Measurements from ENCODE around the gene HS3ST4.

The HS3ST4 gene
- 0 reads per million in 2 experiments for total RNA-seq

DNA sequence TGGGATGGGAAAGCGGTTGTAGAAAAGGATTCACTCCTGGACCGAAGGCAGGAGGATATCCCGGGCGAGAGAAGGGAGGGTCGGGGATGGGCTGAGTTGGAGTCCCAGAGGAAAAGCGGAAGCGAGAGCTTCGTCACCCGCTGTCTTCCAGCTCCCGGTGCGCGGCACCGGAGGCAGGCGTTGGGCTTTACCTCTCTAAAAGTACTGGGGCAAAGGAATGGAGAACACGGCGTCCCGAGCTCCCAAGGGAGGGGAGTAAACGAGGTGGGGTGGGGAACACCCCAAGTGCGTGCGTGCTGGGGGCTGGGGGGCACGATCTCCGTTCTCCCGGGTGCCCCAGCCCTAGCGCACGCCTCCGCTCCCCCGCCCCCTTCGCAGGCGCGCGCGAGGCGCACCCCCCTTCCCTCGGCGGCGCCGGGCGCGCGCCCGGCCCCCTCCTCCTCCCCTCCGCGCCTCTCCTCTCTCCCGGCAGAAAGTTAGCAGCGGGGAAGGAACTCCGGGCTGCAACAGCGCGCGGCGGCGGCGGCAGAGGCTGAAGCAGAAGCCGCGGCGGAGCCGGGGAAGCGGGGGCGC lies at the start of gene HS3ST4:
HS3ST4 (plus strand) TSS at position 441 of the 573 bp plus-strand sequence.
- DNase-seq (ENCODE audit: low read depth) = no peak

DNA sequence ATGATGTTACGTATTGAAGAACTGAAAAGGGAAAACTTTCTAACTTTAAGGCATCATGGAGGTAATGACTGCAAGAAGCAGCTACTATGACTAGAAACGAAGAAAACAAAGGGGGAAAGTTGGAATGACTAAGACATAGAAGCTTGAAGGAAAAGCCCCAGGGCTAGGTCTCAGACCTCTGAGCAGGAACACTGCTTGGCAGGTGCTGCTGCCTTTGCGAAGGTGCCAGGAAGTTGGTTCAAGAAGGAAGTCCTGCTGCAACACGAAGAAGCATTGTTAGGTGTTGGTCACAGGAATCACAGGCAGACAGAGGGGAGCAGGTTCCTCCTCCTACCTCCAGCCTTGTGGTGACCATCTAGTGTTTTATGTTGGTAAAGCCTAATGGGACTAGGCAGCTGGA lies 48.1 kb upstream of the HS3ST4 start:
- no peak for DNase-seq (ENCODE audit: low read depth)

DNA sequence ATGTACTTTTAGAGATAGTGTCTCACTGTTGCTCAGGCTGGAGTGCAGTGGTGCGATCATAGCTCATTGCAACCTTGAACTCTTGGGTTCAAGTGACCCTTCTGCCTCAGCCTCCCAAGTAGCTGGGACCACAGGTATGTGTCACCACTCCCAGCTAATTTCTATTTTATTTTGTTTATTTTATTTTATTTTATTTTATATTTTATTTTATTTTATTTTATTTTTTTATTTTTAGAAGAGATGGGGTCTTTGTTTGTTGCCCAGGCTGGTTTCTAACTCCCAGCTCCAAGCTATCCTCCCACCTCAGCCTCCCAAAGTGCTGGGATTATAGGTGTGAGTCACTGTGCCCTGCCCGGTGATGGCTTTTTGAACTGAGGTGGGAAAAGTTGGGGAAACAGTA lies 35.1 kb upstream of the HS3ST4 start:
- no peak for DNase-seq (ENCODE audit: low read depth)

DNA sequence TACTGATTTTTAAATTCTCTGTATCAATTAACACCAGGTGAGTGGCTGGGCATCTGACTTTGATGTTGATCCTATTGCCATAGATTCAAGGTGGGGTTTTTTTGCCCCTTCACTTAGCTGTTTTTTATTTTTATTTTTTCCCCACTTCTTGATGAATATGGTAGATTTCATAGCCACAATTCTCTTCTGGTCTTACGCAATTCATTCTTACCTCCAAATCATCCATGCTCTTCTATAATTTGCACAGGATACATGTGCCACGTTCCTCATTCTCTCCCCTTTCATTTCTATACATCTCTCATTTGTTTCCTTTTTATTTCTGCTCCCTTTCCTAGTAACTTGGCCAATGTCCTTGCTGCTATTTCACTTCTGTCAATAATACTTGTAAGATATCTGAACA lies 14.9 kb upstream of the HS3ST4 start:
- no peak for DNase-seq (ENCODE audit: low read depth)

DNA sequence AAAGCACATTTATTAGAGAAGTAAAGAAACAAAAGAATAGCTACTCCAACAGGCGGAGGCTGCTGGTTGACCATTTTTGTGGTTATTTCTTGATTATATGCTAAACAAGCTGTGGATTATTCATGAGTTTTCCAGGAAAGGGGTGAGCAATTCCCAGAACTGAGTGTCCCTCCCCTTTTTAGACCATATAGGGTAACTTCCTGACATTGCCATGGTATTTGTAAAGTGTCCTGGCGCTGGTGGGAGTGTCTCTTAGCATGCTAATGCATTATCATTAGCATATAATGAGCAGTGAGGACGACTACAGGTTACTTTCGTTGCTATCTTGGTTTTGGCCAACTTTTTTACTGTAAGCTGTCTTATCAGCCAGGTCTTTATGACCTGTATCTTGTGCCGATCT lies 12.2 kb upstream of the HS3ST4 start:
- DNase-seq (ENCODE audit: low read depth) = no peak

DNA sequence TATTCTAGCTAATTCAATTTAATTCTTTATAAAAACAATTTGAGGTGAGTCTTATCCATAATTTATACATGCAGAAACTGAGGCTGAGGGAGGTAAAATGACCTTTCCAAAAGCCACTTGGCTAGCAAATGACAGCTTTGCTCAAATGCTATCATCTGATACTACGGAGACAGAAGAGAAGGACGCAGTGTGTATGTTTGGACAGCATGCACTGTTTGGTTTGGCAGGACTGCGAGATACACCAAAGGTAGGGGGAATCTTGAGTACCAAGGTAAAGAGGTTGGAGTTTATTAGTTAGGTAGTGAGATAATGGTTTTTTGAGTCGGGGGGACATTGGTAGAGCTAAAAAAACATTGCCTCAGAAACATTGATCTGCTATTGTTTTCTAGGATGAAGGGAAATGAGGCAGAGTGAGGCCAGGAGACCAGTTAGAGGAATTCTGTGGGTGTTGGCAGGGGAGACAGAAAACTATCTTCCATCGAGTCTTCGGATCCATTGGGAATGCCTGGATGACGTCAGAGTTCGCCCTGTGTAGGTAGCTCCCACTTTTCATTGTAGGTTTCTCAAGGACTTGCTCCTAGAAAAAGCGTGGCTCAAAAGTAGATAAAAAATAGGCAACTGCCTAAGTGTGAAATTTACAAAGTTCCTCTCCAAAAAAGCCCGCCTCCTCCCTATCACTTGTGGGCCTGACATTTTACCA lies 2.5 kb upstream of the HS3ST4 start:
- no peak for DNase-seq (ENCODE audit: low read depth)

DNA sequence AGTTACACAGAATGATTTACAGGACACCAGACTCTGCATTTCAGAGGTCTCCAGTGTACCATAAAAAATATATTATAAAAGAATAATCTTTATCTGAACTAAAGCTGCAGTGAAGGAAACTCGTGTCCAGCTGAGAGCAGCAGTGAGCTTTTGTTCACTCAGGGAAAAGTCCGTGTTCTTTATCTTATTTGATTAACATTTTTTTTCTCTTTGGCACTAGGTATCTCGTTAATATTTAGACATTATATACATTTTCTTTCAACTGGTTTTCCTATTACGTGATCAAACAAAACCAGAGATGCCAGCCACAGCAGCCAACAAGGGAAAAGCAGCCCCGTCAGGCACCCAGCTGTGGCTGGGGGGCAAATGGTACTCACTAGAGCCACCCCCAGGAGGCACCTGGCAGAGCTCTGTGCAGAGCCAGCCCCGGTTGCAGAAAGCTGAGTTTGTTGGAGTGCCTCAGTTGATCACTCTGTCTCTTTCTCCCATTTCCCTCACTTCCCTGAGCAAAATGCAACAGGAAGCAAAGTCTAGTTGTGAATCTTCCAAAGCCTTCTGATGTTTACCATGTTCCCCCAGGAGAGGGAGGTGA lies 1.1 kb upstream of the HS3ST4 start:
- DNase-seq (ENCODE audit: low read depth) = no peak

DNA sequence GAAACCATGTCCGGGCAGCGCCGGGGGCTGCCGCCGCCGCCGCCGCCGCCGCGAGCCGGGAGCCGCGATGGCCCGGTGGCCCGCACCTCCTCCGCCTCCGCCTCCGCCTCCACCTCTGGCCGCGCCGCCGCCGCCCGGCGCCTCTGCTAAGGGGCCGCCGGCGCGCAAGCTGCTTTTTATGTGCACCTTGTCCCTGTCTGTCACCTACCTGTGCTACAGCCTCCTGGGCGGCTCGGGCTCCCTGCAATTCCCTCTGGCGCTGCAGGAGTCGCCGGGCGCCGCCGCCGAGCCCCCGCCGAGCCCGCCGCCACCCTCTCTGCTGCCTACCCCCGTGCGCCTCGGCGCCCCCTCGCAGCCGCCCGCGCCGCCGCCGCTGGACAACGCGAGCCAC lies 587 bp downstream of the HS3ST4 start:
- DNase-seq (ENCODE audit: low read depth) = no peak

DNA sequence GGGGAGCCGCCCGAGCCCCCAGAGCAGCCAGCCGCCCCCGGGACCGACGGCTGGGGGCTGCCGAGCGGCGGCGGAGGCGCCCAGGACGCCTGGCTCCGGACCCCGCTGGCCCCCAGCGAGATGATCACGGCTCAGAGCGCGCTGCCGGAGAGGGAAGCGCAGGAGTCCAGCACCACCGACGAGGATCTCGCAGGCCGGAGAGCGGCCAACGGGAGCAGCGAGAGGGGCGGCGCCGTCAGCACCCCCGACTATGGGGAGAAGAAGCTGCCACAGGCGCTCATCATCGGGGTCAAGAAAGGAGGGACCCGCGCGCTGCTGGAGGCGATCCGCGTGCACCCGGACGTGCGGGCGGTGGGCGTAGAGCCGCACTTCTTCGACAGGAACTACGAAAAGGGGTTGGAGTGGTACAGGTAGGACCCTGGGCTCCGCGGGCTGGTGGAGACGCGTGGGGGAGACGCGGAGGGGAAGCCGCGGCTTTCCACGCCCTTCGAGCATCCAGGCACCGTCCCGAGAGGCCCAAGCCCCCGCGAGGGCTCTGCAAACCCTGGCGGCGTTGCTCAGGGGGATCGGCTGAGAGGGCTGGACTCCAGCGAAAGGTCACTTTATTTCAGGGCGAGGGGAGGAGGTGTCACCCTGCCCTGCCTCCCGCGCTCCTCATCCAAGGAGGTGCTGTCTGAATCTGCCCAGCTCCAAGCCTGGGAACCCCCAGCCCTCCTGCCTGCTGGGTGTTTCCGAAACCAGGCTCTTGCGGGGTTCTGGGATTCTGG lies 1.2 kb downstream of the HS3ST4 start:
- no peak for DNase-seq (ENCODE audit: low read depth)

DNA sequence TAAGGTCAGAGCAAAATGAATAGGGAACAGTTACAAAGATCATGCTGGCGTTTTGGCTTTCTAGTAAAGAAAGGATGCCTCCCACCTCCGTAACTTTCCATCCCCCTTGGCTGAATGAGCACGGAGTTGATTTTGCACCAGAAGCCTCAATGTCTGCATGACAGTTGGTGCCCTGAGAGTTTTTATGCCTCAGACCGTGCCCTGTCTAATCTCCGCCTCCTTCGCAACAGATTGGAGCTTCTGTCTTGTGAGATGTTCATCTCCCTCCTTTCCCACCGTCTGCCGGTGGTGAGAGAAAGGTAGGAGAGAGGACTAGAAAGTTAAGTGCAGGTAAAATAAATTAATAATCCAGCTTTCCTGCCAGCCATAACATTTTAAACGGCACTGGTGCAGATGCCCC lies 1.9 kb downstream of the HS3ST4 start:
- DNase-seq (ENCODE audit: low read depth) = no peak

DNA sequence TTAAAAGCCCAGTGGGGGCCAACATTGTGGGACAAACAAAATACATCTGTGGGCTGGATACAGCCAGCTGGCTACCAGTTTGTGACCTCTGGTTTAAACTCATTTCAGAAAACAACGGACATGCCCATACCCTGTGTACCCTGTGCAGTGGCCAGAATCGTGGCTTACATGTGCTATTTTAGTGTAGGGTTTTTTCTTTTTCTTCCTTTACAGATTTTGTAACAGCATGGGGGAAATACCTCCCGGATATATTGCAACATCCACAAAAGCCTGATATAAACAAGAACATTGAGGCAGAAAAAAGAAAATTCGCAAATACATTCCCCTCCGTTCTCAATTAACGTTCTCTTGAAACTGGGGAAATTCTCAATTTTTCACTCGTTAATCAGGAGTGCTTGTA lies 7.3 kb downstream of the HS3ST4 start:
- no peak for DNase-seq (ENCODE audit: low read depth)

DNA sequence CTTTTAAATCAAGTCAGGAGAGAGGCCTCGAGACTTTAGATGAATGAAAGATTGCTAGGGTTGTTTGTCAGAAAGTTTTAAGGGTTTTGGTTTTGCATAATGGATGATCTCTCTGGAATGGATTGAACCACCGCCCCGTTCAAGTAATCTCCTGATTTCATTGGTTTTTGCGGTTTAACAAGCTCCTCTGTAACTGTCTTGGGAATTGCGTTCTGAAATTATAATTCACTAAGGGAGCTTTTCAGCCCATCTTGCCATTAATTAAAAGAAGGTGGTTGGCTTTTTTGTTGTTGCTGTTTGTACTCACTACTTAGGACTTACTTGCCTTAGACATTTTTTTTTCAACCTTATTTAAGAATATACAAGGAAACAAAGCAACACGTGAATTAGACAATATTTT lies 8.8 kb downstream of the HS3ST4 start:
- DNase-seq (ENCODE audit: low read depth) = no peak

DNA sequence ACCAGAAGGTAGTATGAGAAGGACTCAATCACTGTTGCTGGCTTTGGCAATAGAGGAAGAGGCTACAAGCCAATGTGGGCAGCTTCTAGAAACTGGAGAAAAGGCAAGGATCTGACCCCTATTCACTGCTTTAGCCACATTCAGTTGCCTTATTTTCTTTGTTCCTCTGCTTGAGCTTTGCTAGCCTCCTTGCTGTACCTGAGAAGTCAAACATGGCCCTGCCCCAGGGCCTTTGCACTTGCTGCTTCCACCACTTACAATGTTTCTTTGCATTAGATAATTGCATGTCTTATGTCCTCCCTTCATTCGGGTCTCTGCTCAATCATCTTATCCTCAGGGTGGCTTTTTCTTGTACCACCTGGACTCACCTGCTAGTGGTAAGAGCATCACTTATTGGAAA lies 15.8 kb downstream of the HS3ST4 start:
- no peak for DNase-seq (ENCODE audit: low read depth)

DNA sequence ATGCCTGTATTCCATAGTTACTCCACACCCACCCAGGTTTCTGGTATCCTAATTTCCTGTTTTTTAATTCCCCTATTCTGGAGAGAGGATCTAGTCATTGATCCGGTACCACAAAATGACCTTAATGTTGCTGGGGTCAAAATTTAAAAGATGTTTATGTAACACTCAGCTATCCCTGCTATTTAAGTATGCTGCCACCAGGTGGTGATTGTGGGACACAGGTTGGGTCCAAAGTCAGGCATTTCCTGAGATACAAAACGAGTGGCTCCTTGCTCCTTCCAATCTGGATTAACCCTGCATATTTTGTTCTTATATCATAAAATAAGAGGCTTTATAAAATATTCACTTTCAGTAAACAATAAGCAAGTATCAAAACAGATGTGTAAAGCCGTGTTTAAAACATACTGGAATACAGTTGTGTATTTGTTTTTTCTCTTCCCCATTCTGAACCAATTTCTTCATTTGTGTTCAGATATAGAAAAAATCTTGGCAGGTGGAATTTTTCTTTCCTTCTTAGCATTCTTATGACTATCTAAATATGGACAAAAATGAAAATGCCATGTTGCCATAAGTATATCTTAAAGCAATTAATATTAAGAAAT lies 16.3 kb downstream of the HS3ST4 start:
- no peak for DNase-seq (ENCODE audit: low read depth)

DNA sequence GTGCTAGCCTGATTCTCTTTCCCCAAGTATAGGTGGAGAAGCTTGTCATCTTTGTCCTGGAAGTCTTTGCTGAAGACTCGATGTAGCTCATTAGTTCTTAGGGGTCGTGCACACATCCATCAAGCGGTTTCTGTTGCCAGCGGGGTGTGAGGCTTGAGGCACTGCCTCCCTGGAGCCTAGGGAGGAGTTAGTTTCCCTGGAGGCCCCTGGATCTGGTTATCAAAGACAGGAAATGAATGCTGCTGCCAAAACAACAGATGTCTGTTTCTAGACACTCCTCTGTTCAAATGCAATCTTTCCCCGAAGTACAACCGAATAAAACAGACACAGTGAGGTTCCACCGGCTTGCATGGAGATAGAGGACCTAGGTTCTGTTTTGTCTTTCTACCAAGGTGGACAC lies 17.5 kb downstream of the HS3ST4 start:
- no peak for DNase-seq (ENCODE audit: low read depth)

DNA sequence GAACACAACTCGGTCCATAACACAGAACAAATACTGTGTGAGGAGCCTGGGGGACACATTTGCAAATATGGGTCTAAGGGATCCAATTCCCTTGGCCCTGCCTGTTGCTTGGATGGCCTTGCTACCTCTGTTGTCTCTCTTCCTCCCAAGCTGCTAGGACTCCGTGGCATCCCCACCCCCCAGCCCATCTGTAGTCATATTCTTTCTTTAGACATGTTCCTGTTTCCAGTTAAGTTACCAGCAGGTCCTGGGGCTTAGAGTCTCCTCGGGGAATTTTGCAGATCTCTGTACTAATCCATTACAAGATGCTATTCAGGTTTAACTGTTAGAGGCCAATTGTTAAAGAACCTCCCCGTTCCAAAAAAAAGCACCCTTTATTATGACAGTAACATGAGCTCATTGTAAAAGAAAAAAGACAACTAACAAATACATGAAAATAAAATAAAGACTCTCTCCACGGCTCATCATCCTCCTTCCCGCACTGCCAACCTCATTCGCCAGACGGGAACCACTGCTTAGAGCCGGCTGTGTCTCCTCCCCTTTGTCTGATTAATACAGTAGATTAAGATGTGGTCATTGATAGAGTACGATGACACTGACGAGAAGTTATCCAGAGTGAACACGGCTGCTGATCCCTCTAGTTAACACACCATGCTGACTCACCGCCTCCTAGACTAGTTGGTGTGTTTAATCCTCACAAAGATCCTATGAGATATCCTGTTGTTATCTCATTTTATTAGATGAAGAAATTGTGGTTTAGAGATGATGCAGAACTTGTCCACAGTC lies 22.2 kb downstream of the HS3ST4 start:
- DNase-seq (ENCODE audit: low read depth) = no peak

DNA sequence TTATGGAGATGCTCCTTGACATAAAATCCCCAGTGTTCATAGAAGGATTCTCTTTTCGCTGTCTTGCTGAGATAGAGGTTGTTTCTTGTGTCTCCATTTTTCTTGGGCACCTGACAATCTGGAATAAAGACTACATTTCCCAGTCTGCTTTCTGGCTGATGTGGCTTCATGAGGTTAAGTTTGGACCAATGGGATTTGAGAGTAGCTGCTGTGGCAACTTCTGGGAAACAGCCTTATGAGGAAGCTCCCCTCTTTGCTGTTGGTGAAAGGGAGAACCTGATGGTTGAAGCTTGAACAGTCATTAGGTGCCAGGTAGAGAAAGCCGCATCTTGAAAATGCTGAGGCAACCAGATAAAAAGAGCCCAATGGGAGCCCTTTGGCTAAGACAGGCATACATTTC lies 24.4 kb downstream of the HS3ST4 start:
- no peak for DNase-seq (ENCODE audit: low read depth)

DNA sequence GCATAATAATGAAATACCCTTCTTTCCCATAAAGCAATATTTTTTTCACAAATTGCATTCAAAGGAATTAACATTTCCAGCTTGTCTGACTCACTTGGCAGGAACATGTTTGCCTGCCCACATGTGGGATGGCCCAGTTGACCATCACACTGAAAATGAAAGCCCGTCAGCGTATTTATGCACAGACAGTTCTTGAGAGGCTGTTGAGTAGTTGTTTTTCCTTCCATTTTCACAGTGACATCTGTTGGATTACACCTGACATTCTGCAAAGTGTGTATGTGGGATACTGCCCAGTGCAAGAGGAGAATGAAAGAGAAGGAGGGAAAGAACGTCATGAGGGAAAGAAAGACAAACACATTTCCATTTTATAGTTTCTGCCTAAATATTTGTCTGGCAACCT lies 29.7 kb downstream of the HS3ST4 start:
- no peak for DNase-seq (ENCODE audit: low read depth)

DNA sequence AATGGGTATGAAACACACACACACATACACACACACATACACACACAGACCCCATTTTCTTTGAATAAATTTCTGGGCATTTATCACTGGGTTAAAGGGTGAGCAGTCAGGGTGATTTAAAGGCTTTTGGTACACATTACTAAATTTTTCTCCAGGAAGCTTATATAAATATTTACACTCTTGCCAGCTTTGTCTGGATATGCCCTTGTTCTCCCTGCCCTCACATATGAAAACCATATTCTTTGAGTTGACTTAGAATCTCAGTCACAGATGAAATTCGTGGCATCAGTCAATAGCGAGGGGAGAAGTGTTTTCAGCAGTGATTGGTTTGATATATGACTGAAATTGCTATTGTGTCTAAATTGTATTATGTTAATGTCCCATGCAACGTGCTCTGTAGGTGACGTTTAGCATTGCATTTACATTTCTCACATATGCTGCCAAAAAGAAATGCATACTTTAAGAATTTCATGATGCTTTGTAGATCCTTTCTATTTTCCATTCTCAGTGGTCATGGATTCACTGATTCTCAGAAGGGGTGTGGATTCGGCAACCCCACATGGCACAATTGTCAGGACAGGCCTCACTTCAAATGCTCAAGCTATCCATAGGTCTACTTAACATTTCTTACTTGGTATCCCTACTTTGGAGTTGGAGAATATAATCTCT lies 34.8 kb downstream of the HS3ST4 start:
- no peak for DNase-seq (ENCODE audit: low read depth)

DNA sequence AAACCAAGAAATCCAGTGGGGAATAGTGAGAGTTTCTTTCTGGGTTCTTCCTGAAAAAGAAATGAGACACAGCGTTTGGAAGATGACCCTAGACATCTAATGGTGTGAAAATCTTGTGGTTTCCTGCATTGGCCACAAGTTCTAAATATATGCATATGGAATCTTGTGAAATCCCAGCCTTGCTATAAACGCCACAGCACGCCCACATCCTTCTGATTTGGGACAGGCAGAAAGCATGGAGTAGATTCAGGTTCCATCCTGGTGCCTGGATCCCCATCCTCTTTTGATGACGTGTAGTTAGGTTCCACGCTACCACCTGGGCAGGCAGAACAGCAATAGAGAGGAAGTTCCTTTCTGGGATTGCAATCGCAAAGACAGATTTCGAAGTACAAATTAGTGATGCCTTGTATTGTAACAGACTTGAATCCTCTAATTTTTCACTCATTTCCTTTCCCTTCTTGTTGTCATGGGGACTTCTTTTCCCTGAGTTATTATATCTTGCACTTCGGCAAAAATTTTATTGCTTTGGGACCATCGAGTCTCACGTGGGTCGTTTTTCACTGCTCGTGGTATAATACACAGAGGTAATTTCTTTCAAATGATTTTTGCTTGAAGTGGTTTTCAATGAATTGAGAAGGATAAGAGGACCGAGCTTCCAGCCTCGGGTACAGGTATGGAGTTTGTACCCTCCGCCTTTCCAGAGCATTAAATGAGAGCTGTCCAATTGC lies 37.6 kb downstream of the HS3ST4 start:
- no peak for DNase-seq (ENCODE audit: low read depth)

DNA sequence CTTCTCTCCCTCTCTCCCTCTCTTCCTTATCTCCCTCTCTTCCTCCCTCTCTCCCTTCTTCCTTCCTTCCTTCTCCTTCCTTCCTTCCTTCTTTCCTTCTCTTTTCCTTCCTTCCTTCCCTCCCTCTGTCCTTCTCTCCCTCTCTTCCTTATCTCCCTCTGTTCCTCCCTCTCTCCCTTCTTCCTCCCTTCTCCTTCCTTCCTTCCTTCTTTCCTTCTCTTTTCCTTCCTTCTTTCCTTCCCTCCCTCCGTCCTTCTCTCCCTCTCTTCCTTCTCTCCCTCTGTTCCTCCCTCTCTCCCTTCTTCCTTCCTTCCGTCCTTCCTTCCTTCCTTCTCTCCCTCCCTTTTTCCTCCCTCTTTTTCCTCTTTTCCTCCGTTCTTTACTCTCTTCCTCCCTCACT lies 38.6 kb downstream of the HS3ST4 start:
- DNase-seq (ENCODE audit: low read depth) = no peak
